Fibroblast of skin of back (primary cell): ENCODE measurements around the gene C11orf71.

Experiments
- DNase-seq: peaks from one replicate; pipeline ENCODE4 v3.0.0-alpha.2; 2013

C11orf71 gene

DNA sequence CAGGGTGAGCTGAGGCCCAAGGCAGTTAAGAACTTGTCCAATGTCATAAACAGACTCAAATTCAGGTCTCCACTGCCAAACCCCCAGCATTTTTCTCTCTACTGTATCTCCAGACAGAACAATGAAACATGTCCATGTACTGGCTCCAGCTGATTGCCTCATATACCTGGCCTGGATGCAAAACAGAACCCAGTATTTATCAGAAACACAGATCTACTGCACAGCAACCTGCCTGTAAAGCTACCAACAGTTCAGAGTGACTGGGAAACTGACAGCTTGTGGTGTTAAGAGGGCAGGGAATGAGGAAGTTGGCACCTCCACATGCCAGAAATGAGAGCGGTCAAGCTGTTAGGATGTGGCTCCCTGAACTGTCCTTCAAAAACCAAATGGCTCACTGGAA is 41.6 kb downstream of the C11orf71 start:
- DNase-seq = no peak

- DNase-seq = peak; percentile 98
Measured at GRCh38 chr11:114354076-114354475, 46.2 kb downstream of the C11orf71 start.

DNA sequence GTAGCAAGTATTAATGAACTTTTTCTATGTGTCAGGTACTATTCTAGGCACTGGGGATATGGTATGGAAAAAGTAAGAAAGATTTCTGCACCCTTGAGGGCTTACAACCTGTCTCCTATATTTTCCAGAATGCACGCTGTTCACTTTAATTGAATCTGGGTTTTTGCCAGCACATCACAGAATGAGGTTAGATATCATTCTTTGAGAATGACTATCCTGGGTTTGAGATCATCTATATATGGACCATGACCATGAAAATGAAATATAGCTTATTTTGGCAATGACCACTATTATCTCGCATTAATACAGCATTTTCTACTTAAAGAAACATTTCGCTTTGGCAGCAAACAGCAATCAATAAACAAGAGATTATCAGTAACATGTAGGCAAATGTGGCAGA is 46.9 kb downstream of the C11orf71 start:
- DNase-seq = peak; percentile 72

DNA sequence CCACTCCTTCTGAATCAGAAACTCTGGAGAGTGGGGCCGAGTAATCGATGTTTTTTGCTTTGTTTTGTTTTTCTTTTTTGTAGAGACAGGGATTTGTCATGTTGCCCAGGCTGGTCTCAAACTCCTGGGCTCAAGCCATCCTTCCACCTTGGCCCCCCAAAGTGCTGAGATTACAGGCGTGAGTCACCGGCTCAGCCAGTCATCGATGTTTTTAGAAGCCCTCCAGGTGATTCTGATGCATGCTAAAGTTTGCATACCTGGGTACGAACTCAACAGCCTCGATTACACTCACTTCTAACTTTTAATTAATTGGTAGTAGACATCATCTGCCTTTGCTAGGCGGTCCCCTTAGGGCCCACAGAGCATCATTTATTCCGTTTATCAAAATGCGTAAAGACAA is 50.3 kb downstream of the C11orf71 start:
- DNase-seq = no peak
